ENCODE data around the gene TRMT61A. TPM values are rescaled to one million over a fixed set of nuclear protein-coding genes. Genes with fewer than 3 reads are reported as not detected.

Gene TRMT61A
- polyA plus RNA-seq, 4 donors: 4.9 to 16.5 (median 7.7) TPM

- 36 to 61% (median 55%) methylated on average over 17 of the region's 17 CpGs for WGBS, 3 donors
- H3K27ac ChIP-seq (ENCODE audit: low read depth in 1 of 3, low read length in 2 of 3): peak overlapping the region in 1 of 3 donors; percentile 60
- H3K4me3 ChIP-seq (ENCODE audit: low read depth in 1 of 3, low read length in 3 of 3): no peak overlapping the region
- no peak for DNase-seq
- H3K4me1 ChIP-seq (ENCODE audit: control insufficient read depth in 3 of 3, insufficient read depth in 2 of 3, low read depth in 1 of 3, low read length in 2 of 3): peaks cover 0 to 51% (median 3%) of the 10 kb centered on the region in 3 donors
- no peaks in the 10 kb centered on the region for H3K27me3 ChIP-seq (ENCODE audit: control insufficient read depth in 3 of 3, insufficient read depth in 3 of 3, low read length in 3 of 3)
- H3K9me3 ChIP-seq (ENCODE audit: control insufficient read depth in 2 of 2, insufficient read depth in 1 of 2, low read depth in 1 of 2, low read length in 1 of 2): no peaks in the 10 kb centered on the region
- H3K36me3 ChIP-seq (ENCODE audit: control insufficient read depth in 3 of 3, insufficient read depth in 2 of 3, low read depth in 1 of 3, low read length in 3 of 3): peaks cover 0 to 18% (median 0%) of the 10 kb centered on the region in 3 donors
- no peak for FAIRE-seq
These were observed 12.1 kb downstream of the TRMT61A start for GRCh38 chr14:103540821-103541708.

GRCh38 chr14:103541709-103542604 lies 13.0 kb downstream of the TRMT61A start:
- FAIRE-seq (no peak), DNase-seq (no peak)
- H3K27ac ChIP-seq (ENCODE audit: low read depth in 1 of 3, low read length in 2 of 3): peak overlapping the region in 1 of 3 donors; percentile 60
- H3K27me3 ChIP-seq (ENCODE audit: control insufficient read depth in 3 of 3, insufficient read depth in 3 of 3, low read length in 3 of 3): no peaks in the 10 kb centered on the region
- 51 to 64% (median 62%) methylated on average over 31 to 33 of the region's 33 CpGs for WGBS, 3 donors
- H3K36me3 ChIP-seq (ENCODE audit: control insufficient read depth in 3 of 3, insufficient read depth in 2 of 3, low read depth in 1 of 3, low read length in 3 of 3): peaks cover 0 to 10% (median 0%) of the 10 kb centered on the region in 3 donors
- H3K9me3 ChIP-seq (ENCODE audit: control insufficient read depth in 2 of 2, insufficient read depth in 1 of 2, low read depth in 1 of 2, low read length in 1 of 2): no peaks in the 10 kb centered on the region
- peaks cover 0 to 58% (median 3%) of the 10 kb centered on the region in 3 donors for H3K4me1 ChIP-seq (ENCODE audit: control insufficient read depth in 3 of 3, insufficient read depth in 2 of 3, low read depth in 1 of 3, low read length in 2 of 3)
- peak overlapping the region in 1 of 3 donors; percentile 25 for H3K4me3 ChIP-seq (ENCODE audit: low read depth in 1 of 3, low read length in 3 of 3)

GRCh38 chr14:103542605-103543088 lies 13.7 kb downstream of the TRMT61A start:
- H3K27me3 ChIP-seq (ENCODE audit: control insufficient read depth in 3 of 3, insufficient read depth in 3 of 3, low read length in 3 of 3): no peaks in the 10 kb centered on the region
- H3K36me3 ChIP-seq (ENCODE audit: control insufficient read depth in 3 of 3, insufficient read depth in 2 of 3, low read depth in 1 of 3, low read length in 3 of 3): peaks cover 0 to 3% (median 0%) of the 10 kb centered on the region in 3 donors
- FAIRE-seq: no peak
- H3K9me3 ChIP-seq (ENCODE audit: control insufficient read depth in 2 of 2, insufficient read depth in 1 of 2, low read depth in 1 of 2, low read length in 1 of 2): no peaks in the 10 kb centered on the region
- H3K4me3 ChIP-seq (ENCODE audit: low read depth in 1 of 3, low read length in 3 of 3): peak overlapping the region in 1 of 3 donors; percentile 25
- H3K4me1 ChIP-seq (ENCODE audit: control insufficient read depth in 3 of 3, insufficient read depth in 2 of 3, low read depth in 1 of 3, low read length in 2 of 3): peaks cover 0 to 58% (median 3%) of the 10 kb centered on the region in 3 donors
- DNase-seq: peak in 1 of 2 donors; percentile 83
- H3K27ac ChIP-seq (ENCODE audit: low read depth in 1 of 3, low read length in 2 of 3): peak overlapping the region in 1 of 3 donors; percentile 60
- 8 to 23% (median 16%) methylated on average over 18 of the region's 18 CpGs for WGBS, 3 donors

- H3K4me1 ChIP-seq (ENCODE audit: control insufficient read depth in 3 of 3, insufficient read depth in 2 of 3, low read depth in 1 of 3, low read length in 2 of 3): peaks cover 0 to 58% (median 3%) of the 10 kb centered on the region in 3 donors
- H3K27ac ChIP-seq (ENCODE audit: low read depth in 1 of 3, low read length in 2 of 3): peak overlapping the region in 1 of 3 donors; percentile 60
- H3K36me3 ChIP-seq (ENCODE audit: control insufficient read depth in 3 of 3, insufficient read depth in 2 of 3, low read depth in 1 of 3, low read length in 3 of 3): peaks cover 0 to 2% (median 0%) of the 10 kb centered on the region in 3 donors
- peak overlapping the region in 1 of 3 donors; percentile 25 for H3K4me3 ChIP-seq (ENCODE audit: low read depth in 1 of 3, low read length in 3 of 3)
- no peaks in the 10 kb centered on the region for H3K9me3 ChIP-seq (ENCODE audit: control insufficient read depth in 2 of 2, insufficient read depth in 1 of 2, low read depth in 1 of 2, low read length in 1 of 2)
- no peaks in the 10 kb centered on the region for H3K27me3 ChIP-seq (ENCODE audit: control insufficient read depth in 3 of 3, insufficient read depth in 3 of 3, low read length in 3 of 3)
- FAIRE-seq: no peak
- 68 to 73% (median 71%) methylated on average over 10 of the region's 10 CpGs for WGBS, 3 donors
- DNase-seq: no peak
These were observed 14.1 kb downstream of the TRMT61A start for GRCh38 chr14:103543140-103543539.

- no peak overlapping the region for H3K4me3 ChIP-seq (ENCODE audit: low read depth in 1 of 3, low read length in 3 of 3)
- H3K4me1 ChIP-seq (ENCODE audit: control insufficient read depth in 3 of 3, insufficient read depth in 2 of 3, low read depth in 1 of 3, low read length in 2 of 3): peaks cover 0 to 58% (median 3%) of the 10 kb centered on the region in 3 donors
- H3K27me3 ChIP-seq (ENCODE audit: control insufficient read depth in 3 of 3, insufficient read depth in 3 of 3, low read length in 3 of 3): no peaks in the 10 kb centered on the region
- DNase-seq (no peak), FAIRE-seq (no peak)
- no peaks in the 10 kb centered on the region for H3K36me3 ChIP-seq (ENCODE audit: control insufficient read depth in 3 of 3, insufficient read depth in 2 of 3, low read depth in 1 of 3, low read length in 3 of 3)
- WGBS, 3 donors: 77 to 87% (median 80%) methylated on average over 19 of the region's 19 CpGs
- no peaks in the 10 kb centered on the region for H3K9me3 ChIP-seq (ENCODE audit: control insufficient read depth in 2 of 2, insufficient read depth in 1 of 2, low read depth in 1 of 2, low read length in 1 of 2)
- H3K27ac ChIP-seq (ENCODE audit: low read depth in 1 of 3, low read length in 2 of 3): no peak overlapping the region
These were observed 14.9 kb downstream of the TRMT61A start for GRCh38 chr14:103543721-103544387.

GRCh38 chr14:103544388-103545218 lies 15.6 kb downstream of the TRMT61A start:
- DNase-seq (peak in 1 of 2 donors; percentile 49), FAIRE-seq (no peak)
- Histone ChIP-seq H3K27me3 (ENCODE audit: control insufficient read depth in 3 of 3, insufficient read depth in 3 of 3, low read length in 3 of 3) (no peaks in the 10 kb centered on the region), H3K27ac (ENCODE audit: low read depth in 1 of 3, low read length in 2 of 3) (no peak overlapping the region), H3K36me3 (ENCODE audit: control insufficient read depth in 3 of 3, insufficient read depth in 2 of 3, low read depth in 1 of 3, low read length in 3 of 3) (no peaks in the 10 kb centered on the region), H3K4me3 (ENCODE audit: low read depth in 1 of 3, low read length in 3 of 3) (no peak overlapping the region), H3K9me3 (ENCODE audit: control insufficient read depth in 2 of 2, insufficient read depth in 1 of 2, low read depth in 1 of 2, low read length in 1 of 2) (no peaks in the 10 kb centered on the region), H3K4me1 (ENCODE audit: control insufficient read depth in 3 of 3, insufficient read depth in 2 of 3, low read depth in 1 of 3, low read length in 2 of 3) (peaks cover 0 to 58% (median 3%) of the 10 kb centered on the region in 3 donors)
- 68 to 87% (median 68%) methylated on average over 33 to 35 of the region's 35 CpGs for WGBS, 3 donors

GRCh38 chr14:103545219-103545914 lies 16.4 kb downstream of the TRMT61A start:
- WGBS, 3 donors: 90 to 93% (median 92%) methylated on average over 28 to 29 of the region's 29 CpGs
- H3K9me3 ChIP-seq (ENCODE audit: control insufficient read depth in 2 of 2, insufficient read depth in 1 of 2, low read depth in 1 of 2, low read length in 1 of 2): no peaks in the 10 kb centered on the region
- DNase-seq (no peak), FAIRE-seq (no peak)
- H3K27me3 ChIP-seq (ENCODE audit: control insufficient read depth in 3 of 3, insufficient read depth in 3 of 3, low read length in 3 of 3): no peaks in the 10 kb centered on the region
- H3K36me3 ChIP-seq (ENCODE audit: control insufficient read depth in 3 of 3, insufficient read depth in 2 of 3, low read depth in 1 of 3, low read length in 3 of 3): no peaks in the 10 kb centered on the region
- H3K4me1 ChIP-seq (ENCODE audit: control insufficient read depth in 3 of 3, insufficient read depth in 2 of 3, low read depth in 1 of 3, low read length in 2 of 3): peaks cover 0 to 59% (median 3%) of the 10 kb centered on the region in 3 donors
- H3K4me3 ChIP-seq (ENCODE audit: low read depth in 1 of 3, low read length in 3 of 3): no peak overlapping the region
- H3K27ac ChIP-seq (ENCODE audit: low read depth in 1 of 3, low read length in 2 of 3): no peak overlapping the region
